Lower leg skin (tissue), 4 donors: ENCODE results near the gene INPP5B. TPM values are rescaled to one million over a fixed set of nuclear protein-coding genes. Genes with fewer than 3 reads are reported as not detected.
A peak's percentile ranks its signal among the peaks of the same experiment; 100 is the strongest.

Experiments
- DNase-seq, 2 donors: peaks; one replicate each; pipeline ENCODE4 v3.0.0-alpha.2; 2019; ENCODE audit warnings: low spot score in 2 of 2
- H3K4me3 ChIP-seq: fragments of 200-600 bp; sonication (generic); 2 replicates; pipeline ENCODE4 v1.5.1; 2017; ENCODE audit warnings: mild to moderate bottlenecking, low read depth; ENCODE audit not compliant: poor library complexity, severe bottlenecking
- CTCF ChIP-seq, 3 donors: fragments of 450-650 bp; IDR thresholded peaks; one replicate each; pipeline ENCODE4 v1.5.1; 2016; ENCODE audit warnings: antibody characterized with exemption in 3 of 3, mild to moderate bottlenecking in 3 of 3, moderate library complexity in 2 of 3
- POLR2A ChIP-seq, 2 donors: fragments of 450-650 bp; IDR thresholded peaks; one replicate each; pipeline ENCODE4 v1.6.1; 2016 to 2017; ENCODE audit warnings: antibody characterized with exemption in 2 of 2, mild to moderate bottlenecking in 1 of 2, moderate library complexity in 1 of 2
- WGBS, 2 donors: methylation state at CpG; one replicate each; pipeline ENCODE4 v1.1.5; 2018; 5-methylcytosine and 5-hydroxymethylcytosine counted together
- intact Hi-C: fragments of 100-400 bp; cut with DNase I; formaldehyde crosslinking; loops from one replicate; pipeline ENCODE4 v1.15.0; 2023; ENCODE audit warnings: low total_unique reads
- total RNA-seq, 4 donors: library from RNA; depleted of rRNA; stranded (reverse); fragments of >200 nt; gene quantifications; one replicate each; pipeline ENCODE4 v1.1.0, GENCODE V29; 2016

Gene INPP5B
- total RNA-seq, 4 donors from 2014 or later, result 12.9 to 23.3 (median 18.7) TPM

- WGBS, 2 donors, result 87 to 88% methylated on average over 11 of the region's 11 CpGs
- intact Hi-C loops, result no loop called here
- no peak for TF ChIP-seq CTCF (IDR thresholded peaks at IDR 0.05)
- TF ChIP-seq POLR2A (IDR thresholded peaks at IDR 0.05), result no peak
- peak in 1 of 2 donors; percentile 79 for DNase-seq
- no peak overlapping the region for H3K4me3 ChIP-seq
Measured at GRCh38 chr1:37951041-37951782, 4.4 kb upstream of the INPP5B start.

GRCh38 chr1:37949524-37950152 lies 2.8 kb upstream of the INPP5B start:
- WGBS, 2 donors, result 54 to 66% methylated on average over 6 of the region's 6 CpGs
- peak in 1 of 2 donors; percentile 69 for DNase-seq

GRCh38 chr1:37948841-37949240 lies 2.0 kb upstream of the INPP5B start:
- intact Hi-C loops, result no loop called here
- peak in 1 of 2 donors; percentile 58 for DNase-seq
- no peak overlapping the region for H3K4me3 ChIP-seq
- no peak for TF ChIP-seq POLR2A (IDR thresholded peaks at IDR 0.05)
- no peak for TF ChIP-seq CTCF (IDR thresholded peaks at IDR 0.05)

More at GRCh38 chr1:37949524-37950152, 2.8 kb upstream of the INPP5B start:
- no peak overlapping the region for H3K4me3 ChIP-seq
- intact Hi-C loops, result no loop called here
- TF ChIP-seq POLR2A (IDR thresholded peaks at IDR 0.05) (no peak), CTCF (IDR thresholded peaks at IDR 0.05) (no peak)

- intact Hi-C loops, result no loop called here
- TF ChIP-seq CTCF (IDR thresholded peaks at IDR 0.05) (no peak), POLR2A (IDR thresholded peaks at IDR 0.05) (no peak)
- 67 to 69% methylated on average over 2 of the region's 2 CpGs for WGBS, 2 donors
- no peak overlapping the region for H3K4me3 ChIP-seq
- DNase-seq, result no peak
Measured at GRCh38 chr1:37948166-37948565, 1.3 kb upstream of the INPP5B start.

- no peak overlapping the region for H3K4me3 ChIP-seq
- intact Hi-C loops, result no loop called here
- TF ChIP-seq CTCF (IDR thresholded peaks at IDR 0.05) (no peak), POLR2A (IDR thresholded peaks at IDR 0.05) (no peak)
- DNase-seq, result no peak
- WGBS, 2 donors, result 67 to 73% methylated on average over 6 of the region's 6 CpGs
Measured at GRCh38 chr1:37947364-37947763, 511 bp upstream of the INPP5B start.
